ENCODE data around the gene RIOK1. TPM values are rescaled to one million over a fixed set of nuclear protein-coding genes. Genes with fewer than 3 reads are reported as not detected.
A peak's percentile ranks its signal among the peaks of the same experiment; 100 is the strongest.
"Not testable (repeated sequence)": the region's sequence is repeated elsewhere in the genome, so short reads cannot be mapped to it uniquely, and the experiment has no call there.

RIOK1 gene
- total RNA-seq = 10 to 100 TPM; 17.5 to 25.8 TPM

DNA sequence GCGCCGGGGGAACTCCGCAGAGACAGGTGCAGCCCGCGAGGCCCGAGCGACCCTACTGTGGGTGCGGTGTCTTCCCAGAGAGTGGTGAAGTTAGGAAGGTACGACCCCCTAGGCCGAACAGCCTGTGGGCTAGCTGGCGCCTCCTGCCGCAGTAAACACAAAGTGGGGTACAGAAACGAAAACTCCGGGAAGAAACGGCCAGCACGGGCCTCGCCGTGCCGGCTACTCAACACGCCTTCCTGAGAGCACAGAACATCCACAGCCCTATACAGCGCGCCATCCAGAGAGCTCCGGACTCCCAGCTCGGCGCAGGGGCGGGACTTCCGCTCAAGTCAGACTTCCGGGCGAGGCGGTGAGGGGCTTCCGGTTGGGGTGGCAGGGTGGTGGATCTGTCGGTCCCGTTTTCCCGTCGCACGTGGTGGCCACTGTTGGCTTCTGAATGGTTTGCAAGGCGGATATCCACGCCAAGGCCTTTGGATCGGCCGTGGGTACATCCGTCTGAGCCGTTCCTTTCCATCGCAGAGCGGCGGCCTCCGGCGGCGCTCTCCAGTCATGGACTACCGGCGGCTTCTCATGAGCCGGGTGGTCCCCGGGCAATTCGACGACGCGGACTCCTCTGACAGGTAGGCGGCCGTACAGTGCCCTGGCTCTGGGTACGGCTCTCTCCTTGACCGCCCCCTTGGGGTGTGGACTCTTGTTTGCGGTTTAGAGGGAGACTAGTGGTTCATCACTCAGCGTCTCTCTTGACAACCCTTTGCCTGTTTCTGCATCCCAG, at the start of gene RIOK1, which contains the start of gene CAGE1:
Gene RIOK1, plus strand, starts transcription at position 358 of the 775 bp plus-strand sequence. Its CDS starts 195 bp downstream, at position 553.
Gene CAGE1, minus strand, starts transcription at position 292 of the 775 bp plus-strand sequence. CDS start 2,569 bp downstream, outside the sequence.
- H3K36me3 ChIP-seq = no peaks in the 10 kb centered on the region
- TF ChIP-seq POLR2AphosphoS5 (IDR thresholded peaks at IDR 0.05) (peak; percentile 84), POLR2A (IDR thresholded peaks at IDR 0.05) (peak; percentile 75)
- TF ChIP-seq, protein P1, sequence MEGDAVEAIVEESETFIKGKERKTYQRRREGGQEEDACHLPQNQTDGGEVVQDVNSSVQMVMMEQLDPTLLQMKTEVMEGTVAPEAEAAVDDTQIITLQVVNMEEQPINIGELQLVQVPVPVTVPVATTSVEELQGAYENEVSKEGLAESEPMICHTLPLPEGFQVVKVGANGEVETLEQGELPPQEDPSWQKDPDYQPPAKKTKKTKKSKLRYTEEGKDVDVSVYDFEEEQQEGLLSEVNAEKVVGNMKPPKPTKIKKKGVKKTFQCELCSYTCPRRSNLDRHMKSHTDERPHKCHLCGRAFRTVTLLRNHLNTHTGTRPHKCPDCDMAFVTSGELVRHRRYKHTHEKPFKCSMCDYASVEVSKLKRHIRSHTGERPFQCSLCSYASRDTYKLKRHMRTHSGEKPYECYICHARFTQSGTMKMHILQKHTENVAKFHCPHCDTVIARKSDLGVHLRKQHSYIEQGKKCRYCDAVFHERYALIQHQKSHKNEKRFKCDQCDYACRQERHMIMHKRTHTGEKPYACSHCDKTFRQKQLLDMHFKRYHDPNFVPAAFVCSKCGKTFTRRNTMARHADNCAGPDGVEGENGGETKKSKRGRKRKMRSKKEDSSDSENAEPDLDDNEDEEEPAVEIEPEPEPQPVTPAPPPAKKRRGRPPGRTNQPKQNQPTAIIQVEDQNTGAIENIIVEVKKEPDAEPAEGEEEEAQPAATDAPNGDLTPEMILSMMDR (IDR thresholded peaks at IDR 0.05) = peak in 2 of 4 experiments; percentile 15 to 16
- H3K27ac ChIP-seq = peak within 1 kb of the TSS; percentile 85 to 87
- peaks cover 11% of the 10 kb centered on the region for H3K4me1 ChIP-seq (replicated peaks)
- H3K4me3 ChIP-seq = peak within 1 kb of the TSS; percentile 61 to 86
- intact Hi-C loops (cut with DNase I) = loop anchor here (2.0 to 10.0 kb wide), 3 partner anchors 77 to 1045 kb away; partner anchors contain the start of genes SLC35B3, SNRNP48 and SSR1
- no peaks in the 10 kb centered on the region for H3K27me3 ChIP-seq (replicated peaks; ENCODE audit: insufficient read depth)
- 0% methylated on average over 44 of the region's 62 CpGs for whole genome bisulfite sequencing
- no peaks in the 10 kb centered on the region for H3K9me3 ChIP-seq
- DNase-seq (ENCODE audit: low spot score) = peak; percentile 93

DNA sequence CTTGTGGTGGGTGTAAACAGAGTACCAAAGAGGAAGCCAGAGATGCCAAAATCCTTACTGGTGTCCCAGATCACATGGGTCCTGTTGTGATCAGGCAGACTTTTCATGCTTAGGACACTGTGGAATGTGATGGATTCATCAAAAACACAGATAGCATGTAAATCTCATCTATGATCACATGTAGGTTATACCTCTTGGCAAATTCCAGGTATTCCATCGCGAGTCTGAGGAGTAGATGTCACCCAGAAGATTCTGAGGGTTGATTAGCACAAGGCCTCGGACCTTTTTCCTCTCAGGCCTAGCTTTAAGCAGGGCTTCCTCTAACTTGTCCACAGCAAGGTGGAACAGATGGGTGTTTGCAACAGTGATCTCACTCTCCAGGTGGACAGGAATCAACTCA, 48.3 kb upstream of the RIOK1 start:
- TF ChIP-seq POLR2A (IDR thresholded peaks at IDR 0.05) (no peak), POLR2AphosphoS5 (IDR thresholded peaks at IDR 0.05) (no peak)
- TF ChIP-seq, protein P1 (IDR thresholded peaks at IDR 0.05) = no peak
- no peaks in the 10 kb centered on the region for H3K4me1 ChIP-seq (replicated peaks)
- H3K4me3 ChIP-seq = no peak overlapping the region
- no peaks in the 10 kb centered on the region for H3K9me3 ChIP-seq
- H3K27ac ChIP-seq = no peak overlapping the region
- WGBS = 100% methylated on average over 3 of the region's 3 CpGs
- intact Hi-C loops (cut with DNase I) = no loop called here
- H3K36me3 ChIP-seq = no peaks in the 10 kb centered on the region
- DNase-seq (ENCODE audit: low spot score) = no peak
- no peaks in the 10 kb centered on the region for H3K27me3 ChIP-seq (replicated peaks; ENCODE audit: insufficient read depth)

DNA sequence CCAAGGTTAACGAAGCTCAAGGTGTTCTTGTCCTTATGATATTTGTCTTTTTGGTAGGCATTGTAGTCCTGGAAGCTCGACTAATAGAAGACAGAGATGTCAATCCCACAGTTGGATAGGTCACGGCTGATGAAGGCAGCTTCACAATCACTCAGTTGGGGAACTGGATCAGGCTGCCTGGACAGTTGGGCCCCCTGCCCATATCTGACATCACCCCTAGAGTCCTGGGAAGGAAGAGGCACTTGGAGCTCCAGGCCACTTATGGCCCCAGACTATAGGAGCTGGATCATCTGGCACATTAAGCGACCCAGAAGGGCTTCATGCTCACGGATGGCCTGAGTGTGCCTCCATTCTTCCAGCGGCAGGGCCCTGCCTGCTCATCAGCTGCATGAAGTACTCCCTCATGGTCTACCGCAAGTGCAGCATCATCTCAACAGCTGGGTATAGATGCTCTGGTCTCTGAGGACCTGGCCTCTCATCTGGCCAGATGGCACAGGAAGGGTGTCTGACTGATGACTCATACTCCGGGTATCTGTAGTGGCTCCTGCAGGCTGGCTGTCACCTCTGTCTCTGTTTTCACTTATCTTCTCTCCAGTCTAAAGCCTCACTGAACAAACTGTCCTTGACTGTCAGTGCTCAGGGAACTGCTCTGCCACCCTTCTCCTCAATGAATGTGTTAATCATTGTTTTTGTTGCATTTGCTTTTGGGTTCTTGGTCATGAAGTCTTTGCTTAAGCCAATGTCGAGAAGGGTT, 47.4 kb upstream of the RIOK1 start:
- no peaks in the 10 kb centered on the region for H3K27me3 ChIP-seq (replicated peaks; ENCODE audit: insufficient read depth)
- H3K4me3 ChIP-seq = no peak overlapping the region
- no peaks in the 10 kb centered on the region for H3K36me3 ChIP-seq
- no peaks in the 10 kb centered on the region for H3K9me3 ChIP-seq
- WGBS = 79% methylated on average over 9 of the region's 9 CpGs
- H3K4me1 ChIP-seq (replicated peaks) = no peaks in the 10 kb centered on the region
- no peak overlapping the region for H3K27ac ChIP-seq
- intact Hi-C loops (cut with DNase I) = no loop called here
- no peak for TF ChIP-seq POLR2AphosphoS5 (IDR thresholded peaks at IDR 0.05)
- TF ChIP-seq POLR2A (IDR thresholded peaks at IDR 0.05) = no peak
- TF ChIP-seq, protein P1 (IDR thresholded peaks at IDR 0.05) = no peak
- no peak for DNase-seq (ENCODE audit: low spot score)

DNA sequence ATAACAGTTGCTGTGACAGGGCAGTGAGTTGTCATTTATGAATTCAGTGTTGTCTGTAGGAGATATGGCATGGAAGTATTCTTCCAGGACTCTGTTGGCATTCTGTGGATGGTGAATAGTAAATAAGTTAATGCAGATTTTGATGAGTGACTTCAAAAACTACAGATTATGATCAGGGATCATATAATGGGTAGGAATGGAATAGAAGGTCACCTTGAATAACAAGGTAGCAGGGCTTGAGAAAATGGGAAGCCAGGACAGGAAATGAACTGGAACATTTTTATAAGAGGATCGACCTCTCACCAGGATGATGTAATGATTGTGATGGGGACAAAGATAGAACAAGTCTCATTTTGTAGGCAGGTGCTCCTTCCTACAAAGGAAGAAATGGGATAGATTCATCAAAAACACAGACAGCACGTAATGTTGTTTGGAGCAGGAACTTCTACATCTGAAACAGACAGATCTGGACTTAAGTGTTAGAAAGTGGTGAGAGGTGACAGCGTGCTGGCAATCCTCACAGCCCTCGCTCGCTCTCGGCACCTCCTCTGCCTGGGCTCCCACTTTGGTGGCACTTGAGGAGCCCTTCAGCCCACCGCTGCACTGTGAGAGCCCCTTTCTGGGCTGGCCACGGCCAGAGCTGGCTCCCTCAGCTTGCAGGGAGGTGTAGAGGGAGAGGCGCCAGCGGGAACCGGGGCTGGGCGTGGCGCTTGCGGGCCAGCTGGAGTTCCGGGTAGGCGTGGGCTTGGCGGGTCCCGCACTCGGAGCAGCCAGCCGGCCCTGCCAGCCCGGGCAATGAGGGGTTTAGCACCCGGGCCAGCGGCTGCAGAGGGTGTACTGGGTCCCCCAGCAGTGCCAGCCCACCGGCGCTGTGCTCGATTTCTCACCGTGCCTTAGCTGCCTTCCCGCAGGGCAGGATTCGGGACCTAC, 45.8 kb upstream of the RIOK1 start:
- no peaks in the 10 kb centered on the region for H3K27me3 ChIP-seq (replicated peaks; ENCODE audit: insufficient read depth)
- H3K9me3 ChIP-seq = no peaks in the 10 kb centered on the region
- intact Hi-C loops (cut with DNase I) = no loop called here
- H3K4me1 ChIP-seq (replicated peaks) = no peaks in the 10 kb centered on the region
- 93% methylated on average over 18 of the region's 29 CpGs for WGBS
- H3K27ac ChIP-seq = no peak overlapping the region
- no peak for DNase-seq (ENCODE audit: low spot score)
- H3K36me3 ChIP-seq = no peaks in the 10 kb centered on the region
- no peak for TF ChIP-seq POLR2AphosphoS5 (IDR thresholded peaks at IDR 0.05)
- TF ChIP-seq, protein P1 (IDR thresholded peaks at IDR 0.05) = no peak
- no peak for TF ChIP-seq POLR2A (IDR thresholded peaks at IDR 0.05)
- no peak overlapping the region for H3K4me3 ChIP-seq

DNA sequence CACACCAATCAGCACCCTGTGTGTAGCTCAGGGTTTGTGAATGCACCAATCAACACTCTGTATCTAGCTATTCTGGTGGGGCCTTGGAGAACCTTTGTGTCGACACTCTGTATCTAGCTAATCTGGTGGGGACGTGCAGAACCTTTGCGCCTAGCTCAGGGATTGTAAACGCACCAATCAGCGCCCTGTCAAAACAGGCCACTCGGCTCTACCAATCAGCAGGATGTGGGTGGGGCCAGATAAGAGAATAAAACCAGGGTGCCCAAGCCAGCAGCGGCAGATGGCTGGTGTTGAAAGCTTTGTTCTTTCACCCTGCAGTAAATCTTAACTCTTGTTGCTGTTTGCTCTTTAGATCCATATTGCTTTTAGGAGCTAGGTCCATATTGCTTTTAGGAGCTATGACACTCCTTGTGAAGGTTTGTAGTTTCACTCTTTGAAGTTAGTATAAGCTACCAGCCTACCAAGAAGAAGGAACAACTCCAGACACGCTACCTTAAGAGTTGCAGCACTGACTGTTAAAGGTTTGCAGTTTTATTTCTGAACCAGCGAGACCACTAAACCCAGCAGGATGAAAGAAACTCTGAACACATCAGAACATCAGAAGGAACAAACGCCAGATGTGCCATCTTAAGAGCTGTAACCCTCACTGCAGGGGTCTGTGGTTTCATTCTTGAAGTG, 44.7 kb upstream of the RIOK1 start:
- H3K9me3 ChIP-seq; H3K4me1 ChIP-seq (replicated peaks); intact Hi-C loops (cut with DNase I); H3K4me3 ChIP-seq; H3K36me3 ChIP-seq; DNase-seq (ENCODE audit: low spot score); H3K27me3 ChIP-seq (replicated peaks; ENCODE audit: insufficient read depth); H3K27ac ChIP-seq: not testable (repeated sequence)
- WGBS = 82% methylated on average over 10 of the region's 10 CpGs

DNA sequence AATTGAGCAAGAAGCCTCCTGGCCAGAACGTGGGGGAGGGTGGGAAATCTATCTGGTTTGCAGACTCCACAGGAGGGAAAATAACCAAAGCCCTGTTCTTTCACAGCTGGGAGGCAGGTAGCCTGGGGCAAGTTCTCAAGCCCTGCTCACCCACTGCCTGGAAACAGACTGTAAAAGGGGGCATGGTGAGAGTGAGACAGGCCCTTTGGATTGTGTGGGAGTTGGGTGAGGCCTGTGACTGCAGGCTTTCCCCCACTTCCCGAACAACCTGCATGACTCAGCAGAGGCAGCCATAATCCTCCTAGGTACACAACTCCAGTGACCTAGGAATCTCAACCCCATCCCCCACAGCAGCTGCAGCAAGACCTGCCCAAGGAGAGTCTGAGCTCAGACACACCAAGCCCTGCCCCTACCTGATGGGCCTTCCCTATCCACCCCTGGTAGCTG, 42.0 kb upstream of the RIOK1 start:
- H3K27me3 ChIP-seq (replicated peaks; ENCODE audit: insufficient read depth); DNase-seq (ENCODE audit: low spot score); H3K4me1 ChIP-seq (replicated peaks); H3K4me3 ChIP-seq; H3K9me3 ChIP-seq; H3K36me3 ChIP-seq; intact Hi-C loops (cut with DNase I); H3K27ac ChIP-seq: not testable (repeated sequence)
- 47% methylated on average over 2 of the region's 2 CpGs for WGBS
